Fibroblast of lung (primary cell): Measurements from ENCODE around the gene DLK2. TPM values are rescaled to one million over a fixed set of nuclear protein-coding genes. Genes with fewer than 3 reads are reported as not detected.

Experiments
- DNase-seq, 2 donors: peaks; one replicate each; pipeline versions ENCODE4 v3.0.0 to v3.0.0-alpha.2; 2010; ENCODE audit warnings: low read depth in 2 of 2
- H2AFZ ChIP-seq: 2 replicates; pipeline ENCODE4 v1.5.1; 2012; ENCODE audit warnings: low read length, control low read depth, inconsistent platforms
- H3K27ac ChIP-seq: 2 replicates; pipeline ENCODE4 v1.5.1; 2011; ENCODE audit warnings: low read length, control low read depth; ENCODE audit not compliant: insufficient read depth
- H3K27me3 ChIP-seq: 2 replicates; pipeline ENCODE4 v1.5.1; 2011; ENCODE audit warnings: mild to moderate bottlenecking, low read length; ENCODE audit not compliant: control insufficient read depth, insufficient read depth
- H3K36me3 ChIP-seq: 2 replicates; pipeline ENCODE4 v1.5.1; 2011; ENCODE audit warnings: low read length; ENCODE audit not compliant: control insufficient read depth, insufficient read depth
- H3K4me1 ChIP-seq: 2 replicates; pipeline ENCODE4 v1.5.1; 2011; ENCODE audit warnings: low read length; ENCODE audit not compliant: control insufficient read depth, insufficient read depth; ENCODE audit errors: extremely low read depth
- H3K4me2 ChIP-seq: 2 replicates; pipeline ENCODE4 v1.5.1; 2011; ENCODE audit warnings: low read length, control low read depth; ENCODE audit not compliant: insufficient read depth; ENCODE audit errors: extremely low read depth
- H3K4me3 ChIP-seq, 4 experiments: fragments of 200-600 bp in 1 of 4; sonication (generic) in 1 of 4; replicated peaks in 1 of 4; 2 replicates each; pipeline ENCODE4 v1.5.1; 2011 to 2016; ENCODE audit warnings: low read length in 4 of 4, low read depth in 3 of 4, mild to moderate bottlenecking in 3 of 4, control low read depth in 2 of 4, inconsistent platforms in 1 of 4, mixed read lengths in 1 of 4; ENCODE audit not compliant: insufficient read depth in 1 of 4; ENCODE audit errors: control extremely low read depth in 1 of 4
- H3K79me2 ChIP-seq: 2 replicates; pipeline ENCODE4 v1.5.1; 2012; ENCODE audit warnings: mild to moderate bottlenecking, low read length, inconsistent platforms; ENCODE audit not compliant: control insufficient read depth, insufficient read depth
- H3K9ac ChIP-seq: 2 replicates; pipeline ENCODE4 v1.5.1; 2011; ENCODE audit warnings: mild to moderate bottlenecking, low read length, control low read depth; ENCODE audit not compliant: insufficient read depth
- H3K9me3 ChIP-seq: 2 replicates; pipeline ENCODE4 v1.5.1; 2012; ENCODE audit warnings: low read depth, low read length; ENCODE audit not compliant: control insufficient read depth, insufficient read depth
- H4K20me1 ChIP-seq: 2 replicates; pipeline ENCODE4 v1.5.1; 2011; ENCODE audit warnings: low read length; ENCODE audit not compliant: control insufficient read depth, insufficient read depth; ENCODE audit errors: extremely low read depth
- EZH2 ChIP-seq: IDR thresholded peaks from 2 replicates; pipeline ENCODE4 v1.5.1; 2012; ENCODE audit warnings: low read length, control low read depth, mild to moderate bottlenecking; ENCODE audit errors: missing control alignments
- polyA plus RNA-seq, 2 donors: library from polyadenylated mRNA; depleted of rRNA in 1 of 2; stranded (reverse) in 1 of 2; unstranded in 1 of 2; fragments of >200 nt; gene quantifications; 2 replicates each; pipeline ENCODE4 v1.2.1, GENCODE V29; 2011 to 2012; ENCODE audit warnings: missing spikeins in 1 of 2
- total RNA-seq: library from RNA; depleted of rRNA; stranded (reverse); fragments of >200 nt; gene quantifications from 2 replicates; pipeline ENCODE4 v1.2.1, GENCODE V29; 2014
- TF ChIP-seq, protein P1 (sequence below), 2 donors: IDR thresholded peaks in 1 of 2; conservative IDR thresholded peaks in 1 of 2; 1 replicate in 1 of 2; 2 replicates in 1 of 2; pipeline ENCODE4 v1.5.1; 2011 to 2012; ENCODE audit warnings: low read length in 2 of 2, control low read depth in 1 of 2, inconsistent platforms in 1 of 2, low read depth in 1 of 2, mild to moderate bottlenecking in 1 of 2

The DLK2 gene
- total and polyA plus RNA-seq, 2 donors (not counting 1 experiment from before 2014, with no cell fraction given), result 0.17 to 0.23 TPM

DNA sequence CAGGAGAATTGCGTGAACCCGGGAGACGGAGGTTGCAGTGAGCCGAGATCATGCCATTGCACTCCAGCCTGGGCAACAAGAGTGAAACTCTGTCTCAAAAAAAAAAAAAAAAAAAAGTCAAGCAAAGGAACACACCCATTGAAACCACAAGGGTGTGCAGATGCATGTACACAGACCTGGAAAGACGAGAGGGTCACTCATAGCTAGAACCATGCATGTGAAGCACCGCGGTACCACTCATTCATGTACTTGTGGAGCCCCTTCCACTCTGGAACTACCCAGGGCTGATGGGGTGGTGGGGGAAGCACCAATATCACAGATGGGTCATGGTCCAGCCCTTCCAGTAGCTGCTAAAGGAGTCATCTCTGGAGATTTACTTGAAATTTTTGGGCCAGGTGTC is 14.6 kb upstream of the DLK2 start:
- Histone ChIP-seq H3K9ac (no peak overlapping the region), H4K20me1 (no peaks in the 10 kb centered on the region), H3K27ac (no peak overlapping the region), H3K4me2 (no peak overlapping the region), H3K79me2 (no peaks in the 10 kb centered on the region), H3K4me1 (no peaks in the 10 kb centered on the region), H3K36me3 (no peaks in the 10 kb centered on the region), H2AFZ (no peak overlapping the region), H3K9me3 (no peaks in the 10 kb centered on the region), H3K4me3 (no peak overlapping the region), H3K27me3 (peaks cover 9% of the 10 kb centered on the region)
- no peak for DNase-seq
- TF ChIP-seq, protein P1, sequence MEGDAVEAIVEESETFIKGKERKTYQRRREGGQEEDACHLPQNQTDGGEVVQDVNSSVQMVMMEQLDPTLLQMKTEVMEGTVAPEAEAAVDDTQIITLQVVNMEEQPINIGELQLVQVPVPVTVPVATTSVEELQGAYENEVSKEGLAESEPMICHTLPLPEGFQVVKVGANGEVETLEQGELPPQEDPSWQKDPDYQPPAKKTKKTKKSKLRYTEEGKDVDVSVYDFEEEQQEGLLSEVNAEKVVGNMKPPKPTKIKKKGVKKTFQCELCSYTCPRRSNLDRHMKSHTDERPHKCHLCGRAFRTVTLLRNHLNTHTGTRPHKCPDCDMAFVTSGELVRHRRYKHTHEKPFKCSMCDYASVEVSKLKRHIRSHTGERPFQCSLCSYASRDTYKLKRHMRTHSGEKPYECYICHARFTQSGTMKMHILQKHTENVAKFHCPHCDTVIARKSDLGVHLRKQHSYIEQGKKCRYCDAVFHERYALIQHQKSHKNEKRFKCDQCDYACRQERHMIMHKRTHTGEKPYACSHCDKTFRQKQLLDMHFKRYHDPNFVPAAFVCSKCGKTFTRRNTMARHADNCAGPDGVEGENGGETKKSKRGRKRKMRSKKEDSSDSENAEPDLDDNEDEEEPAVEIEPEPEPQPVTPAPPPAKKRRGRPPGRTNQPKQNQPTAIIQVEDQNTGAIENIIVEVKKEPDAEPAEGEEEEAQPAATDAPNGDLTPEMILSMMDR (conservative IDR thresholded peaks at IDR 0.05 in 1 of 2, IDR thresholded peaks at IDR 0.05 in 1 of 2; ENCODE audit: low read depth in 1 of 2, low read length in 2 of 2), result no peak
- no peak for TF ChIP-seq EZH2

GRCh38 chr6:43468748-43469681 is 13.7 kb upstream of the DLK2 start:
- Histone ChIP-seq H3K27ac (no peak overlapping the region), H3K4me2 (no peak overlapping the region), H3K27me3 (peaks cover 9% of the 10 kb centered on the region), H3K4me3 (no peak overlapping the region), H3K9ac (no peak overlapping the region), H4K20me1 (no peaks in the 10 kb centered on the region), H3K36me3 (no peaks in the 10 kb centered on the region), H3K4me1 (no peaks in the 10 kb centered on the region), H2AFZ (no peak overlapping the region), H3K9me3 (no peaks in the 10 kb centered on the region), H3K79me2 (no peaks in the 10 kb centered on the region)
- no peak for DNase-seq
- no peak for TF ChIP-seq EZH2
- TF ChIP-seq, protein P1 (conservative IDR thresholded peaks at IDR 0.05 in 1 of 2, IDR thresholded peaks at IDR 0.05 in 1 of 2; ENCODE audit: low read depth in 1 of 2, low read length in 2 of 2), result no peak

GRCh38 chr6:43468240-43468639 is 12.9 kb upstream of the DLK2 start:
- H3K79me2 ChIP-seq, result no peaks in the 10 kb centered on the region
- no peaks in the 10 kb centered on the region for H4K20me1 ChIP-seq
- H3K4me1 ChIP-seq, result no peaks in the 10 kb centered on the region
- H3K9me3 ChIP-seq, result no peaks in the 10 kb centered on the region
- H3K4me2 ChIP-seq, result no peak overlapping the region
- no peak overlapping the region for H3K9ac ChIP-seq
- TF ChIP-seq, protein P1 (conservative IDR thresholded peaks at IDR 0.05 in 1 of 2, IDR thresholded peaks at IDR 0.05 in 1 of 2; ENCODE audit: low read depth in 1 of 2, low read length in 2 of 2), result no peak
- no peak for TF ChIP-seq EZH2
- H2AFZ ChIP-seq, result no peak overlapping the region
- DNase-seq, result no peak
- H3K27me3 ChIP-seq, result peaks cover 9% of the 10 kb centered on the region
- no peak overlapping the region for H3K27ac ChIP-seq
- H3K36me3 ChIP-seq, result no peaks in the 10 kb centered on the region
- no peak overlapping the region for H3K4me3 ChIP-seq
